ENCODE measurements around the gene RNF212.

RNF212 gene

GRCh38 chr4:1090465-1091440 lies 22.6 kb downstream of the RNF212 start:
- DNase-seq (ENCODE audit: low read depth): no peak

DNA sequence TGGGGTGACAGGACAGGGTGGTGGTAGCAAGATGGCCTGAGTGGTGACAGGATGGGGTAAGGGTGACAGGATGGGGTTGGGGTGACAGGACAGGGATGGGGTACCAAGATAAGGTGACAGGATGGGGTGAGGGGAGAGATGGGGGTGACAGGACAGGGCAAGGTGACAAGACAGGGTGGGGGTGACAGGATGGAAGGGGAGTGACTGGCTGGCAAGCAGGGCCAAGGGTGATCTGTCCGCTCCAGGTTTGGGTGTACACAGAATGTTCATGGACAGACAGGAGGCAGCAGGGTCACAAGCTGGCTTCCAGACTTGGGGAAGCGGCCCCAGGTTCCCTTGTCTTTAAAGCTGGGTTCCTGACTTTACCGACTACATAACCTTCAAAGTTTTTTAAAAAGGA lies 23.3 kb downstream of the RNF212 start:
- DNase-seq (ENCODE audit: low read depth): no peak

DNA sequence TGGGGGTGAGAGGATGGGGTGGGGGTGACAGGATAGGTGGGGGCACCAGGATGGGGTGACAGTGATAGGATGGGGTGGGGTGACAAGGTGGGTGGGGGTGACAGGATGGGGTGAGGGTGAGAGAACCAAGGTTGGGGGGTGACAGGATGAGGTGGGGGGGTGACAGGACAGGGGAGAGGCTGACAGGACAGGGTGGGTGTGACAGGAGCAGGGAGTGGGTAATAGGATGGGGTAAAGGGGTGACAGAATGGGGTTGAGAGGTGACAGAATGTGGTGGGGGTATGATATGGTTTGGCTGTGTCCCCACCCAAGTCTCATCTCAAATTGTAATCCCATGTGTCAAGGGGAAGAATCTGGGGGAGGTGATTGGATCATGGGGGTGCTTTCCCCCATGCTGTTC lies 26.0 kb downstream of the RNF212 start:
- no peak for DNase-seq (ENCODE audit: low read depth)

DNA sequence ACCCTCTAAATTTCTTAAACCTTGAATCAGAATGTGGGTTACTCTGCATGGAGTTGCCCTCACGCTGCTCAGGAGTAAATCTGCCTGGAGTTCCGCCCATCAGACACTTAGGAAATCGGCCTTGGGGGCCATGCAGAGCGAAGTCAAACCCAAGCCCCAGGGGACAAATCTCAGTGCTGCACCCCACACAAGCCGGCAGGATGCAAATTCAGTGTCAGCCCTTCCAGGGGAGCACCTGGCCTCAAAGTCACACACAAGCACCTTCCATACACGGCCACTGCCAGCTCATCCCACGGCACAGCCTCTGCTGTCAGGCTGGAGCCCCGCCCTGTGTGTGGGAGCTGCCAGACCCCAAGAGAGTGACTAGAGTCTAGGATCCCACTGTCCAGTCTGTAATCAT lies 27.4 kb downstream of the RNF212 start:
- no peak for DNase-seq (ENCODE audit: low read depth)

DNA sequence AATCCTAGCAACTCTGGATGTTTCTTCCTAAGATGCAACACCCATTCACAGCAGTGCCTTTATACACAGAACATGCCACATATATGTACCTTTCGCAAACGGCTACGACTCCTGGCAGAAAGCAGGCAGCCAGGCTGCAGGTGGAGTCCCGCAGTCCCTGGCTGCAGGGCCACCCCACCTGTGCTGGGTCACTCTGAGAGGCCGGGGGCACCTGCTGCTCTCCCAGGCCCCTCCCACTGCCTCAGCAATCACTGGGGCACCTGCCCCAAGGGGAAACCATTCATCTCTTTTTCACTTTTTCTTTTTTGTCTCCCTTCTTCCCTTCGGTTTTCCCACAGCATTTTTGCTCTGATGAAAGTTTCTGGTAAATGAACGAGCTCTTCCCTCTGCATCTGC lies 28.0 kb downstream of the RNF212 start:
- no peak for DNase-seq (ENCODE audit: low read depth)

GRCh38 chr4:1084796-1085403 lies 28.5 kb downstream of the RNF212 start:
- no peak for DNase-seq (ENCODE audit: low read depth)

- DNase-seq (ENCODE audit: low read depth): no peak
Measured at GRCh38 chr4:1084394-1084793, 29.0 kb downstream of the RNF212 start.

DNA sequence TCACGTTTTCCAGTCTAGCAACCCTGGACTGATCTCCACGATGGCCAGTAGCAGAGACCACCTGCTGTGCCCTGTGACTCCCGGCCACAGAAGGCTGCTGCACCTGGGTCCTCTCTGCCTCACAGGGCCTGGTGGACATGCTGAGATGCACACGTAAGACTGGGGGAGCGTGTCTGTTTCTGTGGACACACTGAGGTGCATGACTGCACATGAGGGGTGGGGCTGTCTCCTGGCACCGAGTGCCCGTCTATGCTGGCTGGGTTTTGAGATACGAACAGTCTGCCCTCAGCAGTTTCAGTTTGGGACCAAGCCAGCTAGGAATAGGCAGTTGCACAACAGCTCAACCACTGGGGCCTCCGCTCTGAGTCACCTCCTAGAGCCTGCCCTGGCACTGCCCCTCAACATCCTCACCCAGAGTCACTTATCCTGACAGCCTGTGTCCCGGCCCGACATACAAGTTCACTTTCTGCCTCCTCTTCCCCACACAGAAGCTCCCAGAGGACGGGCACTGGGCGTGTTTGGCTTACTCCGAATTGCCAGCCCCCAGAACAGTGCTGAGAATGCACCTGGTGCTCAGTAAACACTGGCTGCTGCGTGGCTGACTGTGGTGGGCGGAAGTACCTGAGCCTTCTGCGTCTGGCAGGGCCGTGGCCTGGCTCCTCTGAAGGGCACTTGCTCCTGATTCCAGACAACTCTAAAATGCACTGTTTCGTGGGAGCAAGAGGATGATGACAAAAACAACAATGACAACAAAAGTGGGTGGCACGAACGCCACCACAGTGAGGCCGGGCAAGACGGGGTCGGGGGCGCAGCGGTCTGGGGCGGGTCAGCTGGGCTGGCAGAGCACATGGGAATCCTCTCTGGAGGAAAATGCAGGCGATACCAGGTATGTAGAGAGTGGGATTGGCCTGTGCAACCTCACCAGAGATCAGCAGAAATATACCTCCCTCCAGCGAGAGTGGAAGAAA lies 30.9 kb downstream of the RNF212 start:
- DNase-seq (ENCODE audit: low read depth): peak; percentile 85

- peak; percentile 34 for DNase-seq (ENCODE audit: low read depth)
Measured at GRCh38 chr4:1081689-1082040, 31.7 kb downstream of the RNF212 start.

GRCh38 chr4:1080961-1081688 lies 32.2 kb downstream of the RNF212 start:
- DNase-seq (ENCODE audit: low read depth): peak; percentile 14

- no peak for DNase-seq (ENCODE audit: low read depth)
Measured at GRCh38 chr4:1080432-1080831, 32.9 kb downstream of the RNF212 start.

DNA sequence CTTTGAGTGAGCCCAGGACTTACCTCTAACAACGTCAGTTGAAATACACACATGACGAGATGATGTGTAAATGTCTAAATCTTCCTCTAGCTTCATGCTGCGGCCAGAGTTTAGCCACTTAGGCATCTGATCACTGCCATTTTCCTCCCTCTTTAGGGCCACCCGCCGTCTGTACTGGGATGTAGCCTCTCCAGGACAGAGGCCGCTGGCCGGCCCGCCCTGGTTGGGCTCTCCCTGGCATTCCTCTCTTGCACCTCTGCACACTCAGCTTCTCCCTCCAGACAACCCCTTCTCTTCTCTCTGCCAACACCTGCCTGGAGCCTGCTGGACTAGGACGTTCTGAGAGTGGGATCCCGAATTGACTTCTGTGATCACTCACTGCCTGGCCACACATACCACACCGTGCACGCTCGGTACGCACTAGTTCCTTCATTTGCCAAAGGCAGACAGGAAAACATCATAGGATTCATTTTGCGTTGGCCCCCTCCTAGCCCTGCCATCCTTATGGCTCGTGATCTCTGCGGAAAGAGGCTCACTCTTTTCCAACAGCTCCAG lies 33.6 kb downstream of the RNF212 start:
- no peak for DNase-seq (ENCODE audit: low read depth)

DNA sequence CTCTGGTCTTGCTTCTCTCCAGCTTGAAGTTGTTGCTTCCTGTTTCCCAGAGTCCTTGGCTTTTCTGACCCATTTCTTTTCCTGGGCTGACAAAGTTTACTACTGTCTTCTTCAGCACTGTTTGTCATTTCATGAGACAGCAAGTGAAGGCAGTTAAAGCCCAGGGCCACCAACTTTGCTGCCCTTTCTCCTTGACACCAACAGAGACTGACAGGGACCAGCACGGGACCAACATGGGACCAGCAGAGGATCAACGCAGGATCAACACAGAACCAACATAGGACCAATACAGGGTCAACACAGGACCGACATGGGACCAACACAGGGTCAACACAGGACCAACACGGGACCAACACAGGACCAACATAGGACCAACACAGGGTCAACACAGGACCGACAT lies 34.9 kb downstream of the RNF212 start:
- DNase-seq (ENCODE audit: low read depth): no peak

GRCh38 chr4:1077711-1078477 lies 35.5 kb downstream of the RNF212 start:
- no peak for DNase-seq (ENCODE audit: low read depth)

- DNase-seq (ENCODE audit: low read depth): no peak
Measured at GRCh38 chr4:1075809-1076699, 37.3 kb downstream of the RNF212 start.

- DNase-seq (ENCODE audit: low read depth): no peak
Measured at GRCh38 chr4:1075225-1075624, 38.1 kb downstream of the RNF212 start.

- no peak for DNase-seq (ENCODE audit: low read depth)
Measured at GRCh38 chr4:1074077-1074476, 39.3 kb downstream of the RNF212 start.

GRCh38 chr4:1072830-1073446 lies 40.4 kb downstream of the RNF212 start:
- peak; percentile 38 for DNase-seq (ENCODE audit: low read depth)

- DNase-seq (ENCODE audit: low read depth): no peak
Measured at GRCh38 chr4:1069394-1069793, 44.0 kb downstream of the RNF212 start.
